ENCODE results near the gene SYNGR4. TPM values are rescaled to one million over a fixed set of nuclear protein-coding genes. Genes with fewer than 3 reads are reported as not detected.
"Not testable (repeated sequence)": the region's sequence is repeated elsewhere in the genome, so short reads cannot be mapped to it uniquely, and the experiment has no call there.

Gene SYNGR4, protein sequence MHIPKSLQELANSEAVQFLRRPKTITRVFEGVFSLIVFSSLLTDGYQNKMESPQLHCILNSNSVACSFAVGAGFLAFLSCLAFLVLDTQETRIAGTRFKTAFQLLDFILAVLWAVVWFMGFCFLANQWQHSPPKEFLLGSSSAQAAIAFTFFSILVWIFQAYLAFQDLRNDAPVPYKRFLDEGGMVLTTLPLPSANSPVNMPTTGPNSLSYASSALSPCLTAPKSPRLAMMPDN
- not detected in 2 replicates for total RNA-seq
- polyA plus RNA-seq (2012) = not detected

DNA sequence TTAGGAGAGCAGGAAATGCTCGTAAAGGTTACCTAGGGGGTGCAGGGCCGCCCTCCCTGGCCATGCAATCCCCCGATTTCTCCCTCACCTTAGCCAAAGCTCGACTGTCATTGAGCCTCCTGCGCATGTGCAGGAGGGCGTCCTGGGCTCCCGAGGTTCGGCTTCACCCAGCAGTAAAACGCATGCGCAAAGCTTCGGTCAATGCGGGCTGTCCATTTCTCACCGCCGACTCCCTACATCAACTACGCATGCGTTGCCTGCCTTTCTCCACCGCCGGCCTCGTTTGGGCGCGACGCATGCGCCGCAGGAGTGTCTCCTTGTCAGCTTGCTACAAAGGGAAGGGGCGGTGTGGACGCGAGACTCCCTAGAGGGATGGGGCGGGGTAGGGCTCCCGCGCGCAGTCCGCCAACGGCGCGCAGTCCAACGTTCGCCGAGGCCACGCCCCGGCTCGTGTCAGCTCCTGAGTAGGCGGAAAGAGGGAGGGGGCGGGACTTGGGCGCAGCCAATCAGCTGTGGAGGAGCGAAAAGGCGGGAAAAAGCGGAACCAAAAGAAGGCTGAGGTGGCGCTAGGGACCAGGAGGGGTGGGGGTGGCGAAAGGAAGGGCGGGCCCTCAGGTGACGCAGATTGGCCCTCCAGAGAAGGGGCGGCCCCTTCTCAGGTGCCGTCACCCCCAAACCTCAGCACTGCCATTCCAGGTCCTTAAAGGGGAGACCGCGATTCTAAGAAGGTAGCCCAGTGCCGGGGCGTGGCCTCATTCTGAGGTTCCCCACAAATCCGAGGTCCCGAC, at the start of gene SYNGR4, which contains the start of gene TMEM143:
Gene SYNGR4 (plus strand): TSS at position 558 of the 788 bp plus-strand sequence. CDS start 1,476 bp downstream, outside the sequence.
Gene TMEM143 (minus strand): TSS at position 131 of the 788 bp plus-strand sequence. CDS start 20 bp downstream, at position 111.
- peak; percentile 100 for DNase-seq (ENCODE audit: low read depth)

- no peak for DNase-seq (ENCODE audit: low read depth)
Observed at GRCh38 chr19:48315712-48316111, 48.5 kb upstream of the SYNGR4 start.

DNA sequence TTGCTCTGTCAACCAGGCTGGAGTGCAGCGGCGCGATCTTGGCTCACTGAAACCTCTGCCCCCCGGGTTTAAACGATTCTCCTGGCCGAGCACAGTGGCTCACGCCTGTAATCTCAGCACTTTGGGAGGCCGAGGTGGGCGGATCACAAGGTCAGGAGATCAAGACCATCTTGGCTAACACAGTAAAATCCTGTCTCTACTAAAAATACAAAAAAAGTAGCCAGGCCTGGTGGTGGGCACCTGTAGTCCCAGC, 46.5 kb upstream of the SYNGR4 start:
- DNase-seq (ENCODE audit: low read depth) = not testable (repeated sequence)

DNA sequence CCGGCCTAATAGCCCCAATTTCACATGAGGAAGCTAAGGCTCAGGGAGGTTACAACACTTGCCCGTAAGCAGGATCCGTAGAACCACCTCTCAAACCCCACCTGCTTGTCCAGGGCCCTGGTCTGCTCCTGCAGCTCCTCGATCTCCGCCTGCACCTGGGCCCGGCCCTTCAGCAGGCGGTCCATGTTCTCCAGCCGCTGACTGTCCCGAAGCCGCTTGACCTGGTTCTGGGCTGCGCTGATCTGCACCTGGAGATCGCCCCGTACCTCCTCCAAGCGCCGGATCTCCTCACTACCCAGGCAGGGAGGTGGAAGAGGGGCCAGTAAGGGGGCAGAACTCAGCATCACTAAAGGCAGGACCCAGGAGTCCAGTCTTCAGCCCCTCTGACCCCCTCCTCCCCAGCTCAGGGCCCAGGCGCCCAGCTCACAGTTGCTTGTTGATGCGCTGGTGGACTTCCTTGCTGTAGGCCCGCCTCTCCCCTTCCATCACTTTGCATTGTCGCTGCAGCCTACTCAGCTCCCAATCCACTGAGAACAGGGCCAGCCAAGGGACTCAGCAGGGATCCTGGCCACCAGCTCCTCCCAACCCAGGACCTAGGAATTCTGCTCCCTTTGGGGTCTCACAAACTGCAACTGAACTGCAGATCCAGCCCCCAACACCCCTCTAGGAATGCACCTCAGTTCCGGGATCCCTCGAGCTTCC, 45.7 kb upstream of the SYNGR4 start:
- no peak for DNase-seq (ENCODE audit: low read depth)

DNA sequence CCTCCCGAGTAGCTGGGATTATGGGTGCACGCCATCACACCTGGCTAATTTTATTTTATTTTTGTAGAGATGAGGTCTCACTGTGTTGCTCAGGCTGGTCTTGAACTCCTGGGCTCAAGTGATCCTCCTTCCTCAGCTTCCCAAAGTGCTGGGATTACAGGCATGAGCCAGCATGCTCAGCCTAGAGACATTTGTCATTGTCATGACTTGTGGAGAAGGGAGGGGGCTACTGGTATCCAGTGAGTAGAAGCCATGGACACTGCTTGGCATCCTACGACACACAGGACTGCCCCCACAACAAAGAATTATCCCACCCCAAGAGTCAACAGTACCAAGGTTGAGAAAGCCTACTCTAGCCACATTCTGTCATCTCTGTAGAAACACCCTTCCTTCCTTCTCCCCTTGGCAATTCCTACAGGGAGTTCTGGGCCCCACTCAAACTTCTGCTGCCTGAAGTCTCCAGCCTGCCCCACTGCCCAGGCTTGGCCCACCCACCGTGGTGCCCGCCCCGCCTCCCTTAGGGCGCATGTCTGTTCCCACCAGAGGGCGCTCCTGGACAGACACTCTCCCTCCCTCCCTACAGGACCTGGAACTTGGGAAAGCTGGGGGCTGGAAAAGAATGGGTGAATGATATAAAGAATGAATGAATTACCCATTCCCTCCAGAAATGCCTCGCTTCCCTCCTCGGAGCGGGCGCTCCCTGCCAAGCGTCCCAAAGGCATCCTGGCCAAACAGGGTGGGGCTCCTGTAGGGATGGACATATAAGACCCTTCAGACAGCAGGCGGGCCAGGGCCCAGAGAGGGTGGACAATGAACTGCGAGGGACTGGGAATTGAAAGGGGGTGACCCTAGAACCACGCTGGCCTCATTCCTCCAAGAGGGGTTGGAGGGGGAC, 44.3 kb upstream of the SYNGR4 start:
- DNase-seq (ENCODE audit: low read depth) = peak; percentile 86

DNA sequence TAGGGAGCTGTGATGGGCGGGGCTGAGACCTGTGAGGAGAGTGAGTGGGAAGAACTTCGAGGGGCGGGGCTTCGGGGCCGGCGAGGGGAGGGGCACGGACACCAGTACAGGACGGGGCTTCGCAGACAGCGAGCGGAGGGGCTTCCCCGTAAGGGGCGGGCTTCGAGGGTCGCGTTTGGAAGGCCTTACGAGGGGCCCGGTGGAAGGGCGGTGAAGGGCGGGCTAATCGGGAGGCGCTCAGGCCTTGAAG, 42.9 kb upstream of the SYNGR4 start:
- peak; percentile 39 for DNase-seq (ENCODE audit: low read depth)

DNA sequence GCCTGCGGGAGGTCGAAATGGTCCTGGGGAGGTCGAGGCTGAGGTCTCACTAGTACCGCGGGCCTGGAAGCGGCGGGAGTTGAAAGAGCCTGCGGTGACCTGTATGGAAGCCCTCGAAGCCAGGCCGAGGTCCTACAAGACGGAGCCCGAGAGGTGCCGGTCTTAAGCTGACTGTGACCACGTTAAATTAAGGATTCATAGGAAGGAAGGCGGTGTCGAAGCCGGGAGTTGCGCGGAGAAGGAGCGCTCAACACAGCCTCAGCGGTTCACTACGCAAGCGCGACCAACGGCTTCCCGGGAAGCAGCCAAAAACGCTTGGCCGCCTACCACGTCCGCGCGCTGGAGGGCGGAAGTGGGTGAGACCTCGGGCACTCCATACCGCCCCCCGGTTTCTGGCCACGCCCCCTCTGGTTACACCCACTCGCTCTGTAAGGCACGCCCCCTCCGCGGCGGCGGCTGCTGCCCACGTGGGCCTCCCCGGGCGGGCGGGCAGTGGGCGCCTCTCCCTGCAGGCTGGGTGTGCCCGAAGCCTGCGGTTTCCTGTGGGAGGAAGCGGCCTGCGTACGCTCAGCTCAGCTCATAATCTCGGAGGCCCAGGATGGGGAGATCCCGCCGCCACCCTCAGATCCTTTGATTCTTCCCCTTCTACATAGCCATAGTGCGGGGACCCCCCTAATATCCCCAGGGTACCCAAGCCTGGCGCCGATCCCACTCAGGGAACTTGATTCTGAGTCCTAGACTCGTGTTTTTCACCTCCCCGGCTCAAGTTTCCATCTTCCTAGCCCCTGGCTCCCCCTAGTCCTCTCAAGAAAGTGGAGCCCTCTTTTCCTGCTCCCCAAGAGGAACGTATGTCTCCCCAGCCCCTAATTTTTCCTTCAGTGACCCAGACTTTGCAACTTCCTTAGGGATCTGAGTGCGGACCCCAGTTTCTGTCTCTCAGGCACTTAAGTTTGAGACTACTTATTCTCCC, 42.3 kb upstream of the SYNGR4 start:
- peak; percentile 98 for DNase-seq (ENCODE audit: low read depth)

DNA sequence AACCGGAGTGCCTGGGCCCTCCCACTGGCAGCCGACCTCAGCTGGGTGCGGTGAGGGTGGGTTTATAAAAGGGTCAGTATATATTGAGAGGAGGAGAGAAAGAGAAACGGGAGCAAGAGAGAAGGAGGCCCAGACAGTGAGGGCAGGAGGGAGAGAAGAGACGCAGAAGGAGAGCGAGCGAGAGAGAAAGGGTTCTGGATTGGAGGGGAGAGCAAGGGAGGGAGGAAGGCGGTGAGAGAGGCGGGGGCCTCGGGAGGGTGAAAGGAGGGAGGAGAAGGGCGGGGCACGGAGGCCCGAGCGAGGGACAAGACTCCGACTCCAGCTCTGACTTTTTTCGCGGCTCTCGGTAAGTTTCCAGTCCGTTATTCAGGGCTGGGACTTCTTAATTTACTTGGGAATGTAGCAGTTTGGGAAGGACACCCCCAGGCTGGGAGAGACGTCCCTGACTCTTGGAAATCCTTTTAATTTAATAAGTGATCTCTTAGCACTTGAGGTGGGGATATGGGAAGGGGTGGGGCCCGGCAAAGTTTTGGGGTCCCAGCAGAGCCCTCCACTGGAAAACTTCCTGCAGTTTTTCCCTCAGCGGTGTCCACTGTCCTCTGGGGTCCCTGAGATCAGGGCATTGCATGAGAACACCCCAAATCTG, 38.8 kb upstream of the SYNGR4 start, which contains the start of gene EMP3:
Gene EMP3 (plus strand): TSS at position 288 of the 646 bp plus-strand sequence. CDS start 1,293 bp downstream, outside the sequence.
- peak; percentile 90 for DNase-seq (ENCODE audit: low read depth)

- DNase-seq (ENCODE audit: low read depth) = peak; percentile 63
Observed at GRCh38 chr19:48329167-48329891, 34.8 kb upstream of the SYNGR4 start.

- no peak for DNase-seq (ENCODE audit: low read depth)
Observed at GRCh38 chr19:48330012-48330681, 34.0 kb upstream of the SYNGR4 start.

DNA sequence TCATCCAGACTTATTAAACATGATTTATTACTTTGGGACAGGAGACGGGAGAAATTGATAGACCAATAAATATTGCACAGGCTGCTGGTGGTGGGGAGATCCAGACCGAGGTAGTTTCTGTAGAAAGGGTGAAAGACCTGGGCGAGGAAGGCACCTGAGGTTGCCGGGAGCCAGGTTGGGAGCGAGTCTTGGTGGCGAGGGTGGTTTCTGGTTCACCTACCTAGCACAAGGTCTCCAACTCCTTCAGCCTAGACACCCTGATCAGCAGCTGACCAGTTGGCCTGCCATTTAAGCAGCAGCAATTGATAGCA, 31.9 kb upstream of the SYNGR4 start:
- DNase-seq (ENCODE audit: low read depth) = no peak

DNA sequence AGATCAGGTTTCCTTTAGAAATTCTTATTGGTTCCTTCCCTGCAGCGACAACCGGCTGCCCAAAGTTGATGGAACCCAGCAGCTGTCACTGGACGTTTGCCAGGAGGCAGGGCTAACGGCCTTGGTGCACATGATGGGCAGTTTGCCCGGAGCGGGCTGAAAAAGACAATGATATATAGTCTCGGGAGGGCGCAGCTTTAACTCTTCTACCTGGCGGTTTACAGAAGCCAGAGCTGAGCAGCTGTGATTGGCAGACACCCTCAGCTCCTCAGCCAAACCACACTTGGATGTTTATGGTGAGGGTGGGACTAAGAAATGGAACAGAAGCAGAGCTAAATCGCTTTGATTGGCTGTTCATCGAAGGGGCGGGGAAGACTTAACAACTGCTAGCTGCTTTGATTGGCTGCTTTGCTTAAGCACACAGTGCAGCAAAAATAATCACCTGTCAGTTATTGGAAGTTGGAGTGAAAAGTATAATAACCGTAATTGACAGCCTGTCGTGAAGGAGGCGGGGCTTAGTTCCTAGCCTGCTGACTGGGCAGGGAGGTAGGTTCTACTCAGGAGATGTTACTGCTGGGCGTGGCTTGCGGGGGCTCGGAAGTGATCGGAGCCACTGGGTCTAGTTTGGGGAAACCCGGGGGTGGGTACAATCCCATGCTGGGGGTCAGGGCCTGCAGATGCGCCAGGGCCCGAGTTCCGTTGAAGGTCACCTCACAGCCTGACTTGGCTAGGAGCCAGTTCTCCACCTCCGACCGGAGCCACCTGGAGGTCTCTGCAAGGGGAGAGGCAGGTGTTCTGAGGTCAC, 31.3 kb upstream of the SYNGR4 start:
- DNase-seq (ENCODE audit: low read depth) = peak; percentile 100

GRCh38 chr19:48333467-48334384, 30.4 kb upstream of the SYNGR4 start:
- DNase-seq (ENCODE audit: low read depth) = peak; percentile 82

DNA sequence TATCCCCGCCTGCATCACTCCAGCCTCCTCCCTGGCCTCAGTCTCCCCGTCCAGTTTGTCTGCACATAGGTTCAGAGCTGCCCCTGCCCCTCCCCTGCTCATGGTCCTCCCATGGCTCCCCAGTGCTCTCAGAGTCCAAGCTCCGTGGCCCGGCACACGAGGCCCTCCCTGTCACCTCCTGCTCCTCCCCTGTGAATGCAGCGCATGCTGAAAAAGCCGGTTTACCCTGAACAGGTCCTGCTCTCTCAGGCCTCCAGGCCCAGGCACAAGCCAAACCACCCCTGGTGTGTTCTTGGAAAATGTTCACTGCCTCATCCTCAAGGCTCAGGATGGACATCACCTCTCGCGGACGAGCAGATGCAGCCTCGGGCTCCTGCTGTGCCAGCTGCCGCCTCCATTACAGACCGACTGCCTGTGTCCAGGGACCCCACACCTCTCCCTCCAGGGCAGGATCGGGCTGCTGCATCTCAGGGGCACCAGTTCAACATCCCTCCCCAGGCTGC, 25.9 kb upstream of the SYNGR4 start:
- no peak for DNase-seq (ENCODE audit: low read depth)

DNA sequence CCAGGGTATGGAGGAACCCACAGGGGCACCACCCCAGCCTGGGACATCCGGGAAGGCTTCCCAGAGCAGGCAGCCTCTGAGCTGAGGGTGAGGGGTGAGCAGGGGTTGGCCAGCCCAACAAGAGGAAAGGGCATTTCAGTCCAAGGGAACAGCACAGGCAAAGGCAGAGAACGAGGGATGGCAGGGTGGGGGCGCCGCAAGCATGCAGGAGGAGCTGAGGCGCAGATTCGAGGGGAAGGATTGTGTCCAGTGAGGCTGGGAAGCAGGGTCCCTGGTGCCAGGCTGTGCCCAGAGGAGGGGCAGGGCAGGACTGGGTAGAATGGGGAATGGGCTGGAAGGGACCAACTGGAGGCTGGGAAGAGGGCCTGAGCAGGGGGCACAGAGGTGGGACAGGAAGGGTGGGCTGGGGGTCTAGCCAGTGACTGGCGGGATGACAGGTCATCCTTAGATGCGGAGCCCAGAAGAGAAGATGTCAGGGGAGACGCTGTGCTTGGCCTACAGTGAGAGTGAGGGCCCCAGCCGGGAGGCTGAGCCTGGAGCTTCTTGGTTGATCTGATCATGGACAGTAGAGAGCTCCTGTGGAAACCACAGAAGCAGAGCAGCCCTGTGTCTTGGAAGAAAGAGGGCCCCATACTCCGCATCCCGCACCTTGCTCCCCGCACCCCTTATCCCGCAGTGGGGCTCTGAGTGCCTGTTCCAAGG, 25.2 kb upstream of the SYNGR4 start:
- DNase-seq (ENCODE audit: low read depth) = no peak

DNA sequence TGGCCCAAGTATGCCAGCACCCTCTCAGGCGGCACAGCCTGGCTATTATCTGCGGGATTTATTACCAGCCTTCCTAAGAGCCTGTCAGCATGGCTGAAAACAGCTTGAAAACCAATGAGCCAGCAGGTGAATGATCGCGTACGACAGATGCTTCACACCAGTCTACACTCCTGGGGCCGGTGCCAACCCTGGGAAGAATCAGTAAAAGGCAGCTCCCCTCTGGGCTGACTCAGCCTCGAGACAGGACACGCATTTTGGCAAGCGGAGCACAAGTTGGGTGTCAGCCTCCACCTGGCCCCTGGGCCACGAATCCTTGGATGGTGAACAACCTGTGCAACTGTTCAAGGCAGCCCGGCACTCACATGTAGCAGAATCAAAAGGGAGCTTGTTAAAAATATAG, 23.2 kb upstream of the SYNGR4 start:
- DNase-seq (ENCODE audit: low read depth) = peak; percentile 63

Measured in myocyte (in vitro differentiated cells).